Stomach (tissue), 4 donors: ENCODE measurements around the gene LITAF.

Source experiments
- CTCF ChIP-seq, 7 experiments: fragments of 450-650 bp in 4 of 7; fragments of 200-600 bp in 3 of 7; sonication (generic) in 3 of 7; IDR thresholded peaks; one replicate each; pipeline ENCODE4 v1.5.1; 2016 to 2019; ENCODE audit warnings: antibody characterized with exemption in 7 of 7, control low read depth in 2 of 7, mild to moderate bottlenecking in 1 of 7
- EP300 ChIP-seq: sonication (generic); formaldehyde crosslinking; IDR thresholded peaks from one replicate; pipeline ENCODE4 v1.6.1; 2017; ENCODE audit warnings: antibody characterized with exemption
- POLR2A ChIP-seq, 4 donors: fragments of 450-650 bp; IDR thresholded peaks; one replicate each; pipeline ENCODE4 v1.6.1; 2016; ENCODE audit warnings: antibody characterized with exemption in 4 of 4, control low read depth in 2 of 4, mild to moderate bottlenecking in 1 of 4, moderate library complexity in 1 of 4
- POLR2AphosphoS5 ChIP-seq, 3 donors: sonication (generic); formaldehyde crosslinking; IDR thresholded peaks; one replicate each; pipeline ENCODE4 v1.6.1; 2016; ENCODE audit warnings: antibody characterized with exemption in 3 of 3

- TF ChIP-seq CTCF (IDR thresholded peaks at IDR 0.05) (no peak), POLR2AphosphoS5 (IDR thresholded peaks at IDR 0.05) (no peak), POLR2A (IDR thresholded peaks at IDR 0.05) (no peak), EP300 (no peak)
These were observed 70.9 kb downstream of the LITAF start for GRCh38 chr16:11515540-11516430.
